Measurements from ENCODE around the gene IFNK. TPM values are rescaled to one million over a fixed set of nuclear protein-coding genes. Genes with fewer than 3 reads are reported as not detected.

Gene IFNK
- total RNA-seq, 3 donors from 2014 or later (not counting 1 experiment from before 2014, with no cell fraction given): not detected

DNA sequence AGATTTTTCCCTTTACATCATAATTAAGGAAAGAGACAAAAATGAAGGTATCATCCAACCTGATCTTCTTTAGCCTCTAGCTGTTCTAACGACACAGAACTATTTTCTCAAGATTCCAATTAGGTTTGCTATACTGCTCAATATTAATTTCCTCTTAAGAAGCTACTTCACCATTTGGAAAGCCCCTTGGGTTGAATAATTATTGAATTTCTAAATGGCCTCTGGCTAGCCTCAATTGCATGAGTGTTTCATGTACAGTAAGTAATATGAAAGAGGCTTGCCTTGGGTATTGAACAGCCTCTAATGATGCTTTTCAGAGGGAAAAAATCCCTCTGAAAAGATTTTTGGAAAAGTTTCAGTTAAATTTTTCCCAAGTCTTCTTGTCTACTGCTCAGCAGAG, 9.2 kb downstream of the IFNK start:
- DNase-seq (no peak), ATAC-seq (no peak)
- H3K27ac ChIP-seq (ENCODE audit: low read length): no peak overlapping the region
- peaks cover 0 to 8% of the 10 kb centered on the region in 2 donors for H3K4me1 Mint-ChIP-seq
- peaks cover 3% of the 10 kb centered on the region for H3K27me3 ChIP-seq (ENCODE audit: control insufficient read depth, insufficient read depth, low read length)
- no peaks in the 10 kb centered on the region for H3K36me3 ChIP-seq (ENCODE audit: control insufficient read depth, insufficient read depth, low read length)
- 83% methylated on average over 1 of the region's 1 CpG for WGBS (ENCODE audit: insufficient coverage)
- no peaks in the 10 kb centered on the region for H3K9me3 Mint-ChIP-seq
- H3K36me3 Mint-ChIP-seq: no peaks in the 10 kb centered on the region
- H3K4me3 Mint-ChIP-seq: no peak overlapping the region
- no peak overlapping the region for H3K4me3 ChIP-seq (ENCODE audit: low read length)
- H3K27me3 Mint-ChIP-seq (ENCODE audit: low read depth in 2 of 2): no peaks in the 10 kb centered on the region
- H3K9me3 ChIP-seq (ENCODE audit: control insufficient read depth, insufficient read depth, low read length): no peaks in the 10 kb centered on the region
- intact Hi-C loops (cut with micrococcal nuclease): loop anchor here (10.0 kb wide), 1 partner anchor 499 kb away; no protein-coding TSS in a partner anchor
- TF ChIP-seq, protein P1, sequence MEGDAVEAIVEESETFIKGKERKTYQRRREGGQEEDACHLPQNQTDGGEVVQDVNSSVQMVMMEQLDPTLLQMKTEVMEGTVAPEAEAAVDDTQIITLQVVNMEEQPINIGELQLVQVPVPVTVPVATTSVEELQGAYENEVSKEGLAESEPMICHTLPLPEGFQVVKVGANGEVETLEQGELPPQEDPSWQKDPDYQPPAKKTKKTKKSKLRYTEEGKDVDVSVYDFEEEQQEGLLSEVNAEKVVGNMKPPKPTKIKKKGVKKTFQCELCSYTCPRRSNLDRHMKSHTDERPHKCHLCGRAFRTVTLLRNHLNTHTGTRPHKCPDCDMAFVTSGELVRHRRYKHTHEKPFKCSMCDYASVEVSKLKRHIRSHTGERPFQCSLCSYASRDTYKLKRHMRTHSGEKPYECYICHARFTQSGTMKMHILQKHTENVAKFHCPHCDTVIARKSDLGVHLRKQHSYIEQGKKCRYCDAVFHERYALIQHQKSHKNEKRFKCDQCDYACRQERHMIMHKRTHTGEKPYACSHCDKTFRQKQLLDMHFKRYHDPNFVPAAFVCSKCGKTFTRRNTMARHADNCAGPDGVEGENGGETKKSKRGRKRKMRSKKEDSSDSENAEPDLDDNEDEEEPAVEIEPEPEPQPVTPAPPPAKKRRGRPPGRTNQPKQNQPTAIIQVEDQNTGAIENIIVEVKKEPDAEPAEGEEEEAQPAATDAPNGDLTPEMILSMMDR (IDR thresholded peaks at IDR 0.05): no peak
- no peak overlapping the region for H3K27ac Mint-ChIP-seq
- H3K4me1 ChIP-seq (ENCODE audit: control insufficient read depth, insufficient read depth, low read length): peaks cover 13% of the 10 kb centered on the region

DNA sequence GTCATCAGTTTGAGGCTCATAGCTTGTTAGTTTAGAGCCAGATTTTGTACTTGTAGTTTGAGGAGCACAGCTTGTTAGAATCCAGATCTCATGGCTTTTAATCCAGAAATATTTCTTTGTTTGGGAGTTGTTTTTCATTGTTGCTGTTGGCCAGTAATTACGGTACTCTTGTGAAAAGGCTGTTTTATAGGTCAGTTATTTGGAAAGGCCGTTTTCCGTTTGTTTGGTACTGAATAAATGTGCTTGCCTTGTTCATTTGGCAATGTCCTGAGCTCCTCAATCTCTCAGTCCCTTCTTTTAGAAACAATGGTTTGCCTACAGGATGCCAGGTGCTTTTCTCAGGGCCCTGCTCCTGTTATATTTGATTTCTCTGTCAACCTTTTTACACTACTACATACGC, 10.0 kb downstream of the IFNK start:
- H3K4me3 Mint-ChIP-seq: no peak overlapping the region
- H3K4me1 ChIP-seq (ENCODE audit: control insufficient read depth, insufficient read depth, low read length): peaks cover 4% of the 10 kb centered on the region
- H3K27me3 Mint-ChIP-seq (ENCODE audit: low read depth in 2 of 2): no peaks in the 10 kb centered on the region
- H3K36me3 Mint-ChIP-seq: no peaks in the 10 kb centered on the region
- no peak for DNase-seq
- no peak for ATAC-seq
- no peak overlapping the region for H3K27ac Mint-ChIP-seq
- intact Hi-C loops (cut with micrococcal nuclease): loop anchor here (10.0 kb wide), 1 partner anchor 499 kb away; no protein-coding TSS in a partner anchor
- no peaks in the 10 kb centered on the region for H3K9me3 ChIP-seq (ENCODE audit: control insufficient read depth, insufficient read depth, low read length)
- H3K4me1 Mint-ChIP-seq: no peaks in the 10 kb centered on the region
- TF ChIP-seq, protein P1 (IDR thresholded peaks at IDR 0.05): no peak
- WGBS (ENCODE audit: insufficient coverage): 81% methylated on average over 3 of the region's 4 CpGs
- no peak overlapping the region for H3K4me3 ChIP-seq (ENCODE audit: low read length)
- no peak overlapping the region for H3K27ac ChIP-seq (ENCODE audit: low read length)
- H3K27me3 ChIP-seq (ENCODE audit: control insufficient read depth, insufficient read depth, low read length): no peaks in the 10 kb centered on the region
- H3K36me3 ChIP-seq (ENCODE audit: control insufficient read depth, insufficient read depth, low read length): no peaks in the 10 kb centered on the region
- no peaks in the 10 kb centered on the region for H3K9me3 Mint-ChIP-seq

DNA sequence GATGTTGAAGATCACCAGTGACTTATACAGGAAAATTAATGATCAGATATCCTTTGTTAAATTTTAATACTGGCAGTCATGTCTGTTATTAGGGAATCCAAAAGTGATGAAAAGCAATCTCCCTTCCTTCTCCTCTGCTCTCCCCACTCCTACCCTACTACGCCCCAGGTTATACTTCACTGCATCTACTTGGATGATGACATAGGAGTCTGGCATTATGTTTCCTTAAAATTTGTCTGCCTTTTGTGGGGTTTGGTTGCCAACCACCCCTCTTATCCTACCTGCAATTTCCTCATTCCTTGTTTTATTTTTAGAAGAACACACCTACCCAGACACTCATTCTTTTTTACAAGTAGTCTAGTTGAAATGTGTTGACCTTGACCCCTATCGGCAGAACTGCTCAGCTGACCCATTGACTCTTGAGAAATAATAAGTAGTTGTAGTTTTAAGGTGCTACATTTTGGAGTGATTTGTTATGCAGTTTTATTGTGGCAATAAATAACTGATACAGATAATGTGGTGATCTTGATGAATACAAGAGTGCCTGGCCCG, 10.6 kb downstream of the IFNK start:
- Mint-ChIP-seq H3K4me1 (no peaks in the 10 kb centered on the region), H3K9me3 (no peaks in the 10 kb centered on the region), H3K27me3 (ENCODE audit: low read depth in 2 of 2) (no peaks in the 10 kb centered on the region), H3K4me3 (no peak overlapping the region), H3K27ac (no peak overlapping the region), H3K36me3 (no peaks in the 10 kb centered on the region)
- DNase-seq: no peak
- intact Hi-C loops (cut with micrococcal nuclease): loop anchor here (10.0 kb wide), 1 partner anchor 500 kb away; no protein-coding TSS in a partner anchor
- 95% methylated on average over 3 of the region's 3 CpGs for WGBS (ENCODE audit: insufficient coverage)
- Histone ChIP-seq H3K36me3 (ENCODE audit: control insufficient read depth, insufficient read depth, low read length) (no peaks in the 10 kb centered on the region), H3K9me3 (ENCODE audit: control insufficient read depth, insufficient read depth, low read length) (no peaks in the 10 kb centered on the region), H3K27me3 (ENCODE audit: control insufficient read depth, insufficient read depth, low read length) (no peaks in the 10 kb centered on the region), H3K4me1 (ENCODE audit: control insufficient read depth, insufficient read depth, low read length) (peaks cover 3% of the 10 kb centered on the region), H3K4me3 (ENCODE audit: low read length) (no peak overlapping the region), H3K27ac (ENCODE audit: low read length) (no peak overlapping the region)
- TF ChIP-seq, protein P1 (IDR thresholded peaks at IDR 0.05): no peak
- ATAC-seq: no peak

DNA sequence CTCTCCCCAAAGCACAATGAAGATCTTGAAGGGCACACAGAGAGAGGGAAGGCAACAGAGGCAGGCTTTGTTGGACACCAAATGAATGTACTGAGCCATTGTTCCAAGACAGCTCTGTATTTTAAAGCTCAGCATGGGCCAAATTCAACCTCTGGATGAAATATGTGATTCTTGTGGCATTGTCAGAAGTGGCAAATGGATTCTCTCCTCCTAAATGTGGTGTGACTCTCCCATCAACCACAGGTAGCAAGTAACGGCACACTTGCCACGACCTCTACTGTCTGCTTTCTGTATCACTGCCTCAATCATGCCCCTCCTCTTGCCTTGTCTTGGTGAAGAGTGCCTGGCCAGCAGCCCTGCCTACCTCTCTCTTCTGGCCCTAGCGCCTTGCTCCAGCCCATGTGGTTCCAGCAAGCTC, 11.6 kb downstream of the IFNK start:
- no peak overlapping the region for H3K27ac ChIP-seq (ENCODE audit: low read length)
- no peaks in the 10 kb centered on the region for H3K27me3 ChIP-seq (ENCODE audit: control insufficient read depth, insufficient read depth, low read length)
- no peaks in the 10 kb centered on the region for H3K36me3 Mint-ChIP-seq
- H3K4me1 Mint-ChIP-seq: no peaks in the 10 kb centered on the region
- H3K4me3 ChIP-seq (ENCODE audit: low read length): no peak overlapping the region
- 54% methylated on average over 3 of the region's 3 CpGs for WGBS (ENCODE audit: insufficient coverage)
- H3K4me3 Mint-ChIP-seq: no peak overlapping the region
- H3K4me1 ChIP-seq (ENCODE audit: control insufficient read depth, insufficient read depth, low read length): no peaks in the 10 kb centered on the region
- peak in 1 of 3 donors; percentile 58 for ATAC-seq
- DNase-seq: peak in 1 of 2 donors; percentile 5
- no peaks in the 10 kb centered on the region for H3K27me3 Mint-ChIP-seq (ENCODE audit: low read depth in 2 of 2)
- no peaks in the 10 kb centered on the region for H3K9me3 Mint-ChIP-seq
- intact Hi-C loops (cut with micrococcal nuclease): loop anchor here (10.0 kb wide), 1 partner anchor 501 kb away; no protein-coding TSS in a partner anchor
- no peak overlapping the region for H3K27ac Mint-ChIP-seq
- no peaks in the 10 kb centered on the region for H3K36me3 ChIP-seq (ENCODE audit: control insufficient read depth, insufficient read depth, low read length)
- TF ChIP-seq, protein P1 (IDR thresholded peaks at IDR 0.05): no peak
- no peaks in the 10 kb centered on the region for H3K9me3 ChIP-seq (ENCODE audit: control insufficient read depth, insufficient read depth, low read length)
